ENCODE results near the gene SRR.

Gene SRR

DNA sequence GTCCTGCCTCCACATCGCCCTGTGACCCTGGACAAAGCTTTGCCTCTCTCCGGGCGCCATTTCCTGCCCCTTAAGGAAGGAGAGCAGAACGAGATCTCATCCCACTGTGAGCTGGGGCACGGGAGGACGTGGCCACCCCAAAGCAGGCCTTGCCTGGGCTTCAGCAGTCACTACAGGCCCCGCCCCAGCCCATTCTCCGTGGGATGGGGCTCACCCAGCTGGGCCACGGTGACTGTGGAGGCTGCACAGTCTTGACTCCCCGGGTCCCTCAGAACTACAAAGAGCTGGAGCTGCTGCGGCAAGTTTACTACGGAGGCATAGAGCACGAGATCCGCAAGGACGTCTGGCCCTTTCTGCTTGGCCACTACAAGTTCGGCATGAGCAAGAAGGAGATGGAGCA, 68.9 kb downstream of the SRR start:
- no peak overlapping the region for H2AFZ ChIP-seq (ENCODE audit: low read depth, low read length)
- no peaks in the 10 kb centered on the region for H3K27me3 ChIP-seq (ENCODE audit: insufficient read depth, low read length, poor library complexity)
- H3K9ac ChIP-seq (ENCODE audit: low read depth, low read length): no peak overlapping the region
- no peaks in the 10 kb centered on the region for H3K4me1 ChIP-seq (ENCODE audit: insufficient read depth, low read length)
- no peak overlapping the region for H3K4me3 ChIP-seq (ENCODE audit: low read depth in 1 of 2, low read length in 2 of 2)
- H3K9me3 ChIP-seq (ENCODE audit: insufficient read depth, low read length, severe bottlenecking): no peaks in the 10 kb centered on the region
- DNase-seq: no peak
- no peak for TF ChIP-seq EZH2 (IDR thresholded peaks at IDR 0.05; ENCODE audit: borderline replicate concordance, low read depth, low read length, severe bottlenecking)
- TF ChIP-seq, protein P1, sequence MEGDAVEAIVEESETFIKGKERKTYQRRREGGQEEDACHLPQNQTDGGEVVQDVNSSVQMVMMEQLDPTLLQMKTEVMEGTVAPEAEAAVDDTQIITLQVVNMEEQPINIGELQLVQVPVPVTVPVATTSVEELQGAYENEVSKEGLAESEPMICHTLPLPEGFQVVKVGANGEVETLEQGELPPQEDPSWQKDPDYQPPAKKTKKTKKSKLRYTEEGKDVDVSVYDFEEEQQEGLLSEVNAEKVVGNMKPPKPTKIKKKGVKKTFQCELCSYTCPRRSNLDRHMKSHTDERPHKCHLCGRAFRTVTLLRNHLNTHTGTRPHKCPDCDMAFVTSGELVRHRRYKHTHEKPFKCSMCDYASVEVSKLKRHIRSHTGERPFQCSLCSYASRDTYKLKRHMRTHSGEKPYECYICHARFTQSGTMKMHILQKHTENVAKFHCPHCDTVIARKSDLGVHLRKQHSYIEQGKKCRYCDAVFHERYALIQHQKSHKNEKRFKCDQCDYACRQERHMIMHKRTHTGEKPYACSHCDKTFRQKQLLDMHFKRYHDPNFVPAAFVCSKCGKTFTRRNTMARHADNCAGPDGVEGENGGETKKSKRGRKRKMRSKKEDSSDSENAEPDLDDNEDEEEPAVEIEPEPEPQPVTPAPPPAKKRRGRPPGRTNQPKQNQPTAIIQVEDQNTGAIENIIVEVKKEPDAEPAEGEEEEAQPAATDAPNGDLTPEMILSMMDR (IDR thresholded peaks at IDR 0.05; ENCODE audit: borderline replicate concordance, extremely low read depth, low read length, poor library complexity, severe bottlenecking): no peak
- H3K79me2 ChIP-seq (ENCODE audit: insufficient read depth, low read length): no peaks in the 10 kb centered on the region
- H3K36me3 ChIP-seq (ENCODE audit: insufficient read depth, low read length): peaks cover 59% of the 10 kb centered on the region
- H4K20me1 ChIP-seq (ENCODE audit: insufficient read depth, low read length): 0 out of 2 replicates have a peak, but pooled peaks cover 3% of the 10 kb centered on the region
- no peak overlapping the region for H3K27ac ChIP-seq (ENCODE audit: low read length)
- no peak overlapping the region for H3K4me2 ChIP-seq (ENCODE audit: insufficient read depth, low read length)
- ATAC-seq (ENCODE audit: insufficient read depth, low read depth): no peak

DNA sequence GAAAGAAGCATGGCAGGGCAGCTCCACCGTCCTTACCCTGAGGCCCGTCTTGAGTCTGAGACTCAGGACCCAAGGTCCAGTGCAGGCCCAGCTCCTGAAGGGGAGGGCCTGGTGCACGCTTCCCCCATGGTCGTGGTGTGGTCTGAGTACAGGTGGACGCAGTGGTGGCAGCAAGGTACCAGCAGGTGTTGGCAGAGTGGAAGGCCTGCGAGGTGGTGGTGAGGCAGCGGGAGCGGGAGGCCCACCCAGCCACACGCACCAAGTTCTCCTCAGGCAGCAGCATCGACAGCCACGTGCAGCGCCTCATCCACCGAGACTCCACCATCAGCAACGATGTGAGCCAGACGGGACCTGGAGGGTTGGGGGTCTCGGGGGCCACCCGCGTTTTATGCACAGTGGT, 69.4 kb downstream of the SRR start:
- no peak for ATAC-seq (ENCODE audit: insufficient read depth, low read depth)

More for the DNA sequence above, 69.4 kb downstream of the SRR start:
- Histone ChIP-seq H3K27me3 (ENCODE audit: insufficient read depth, low read length, poor library complexity) (no peaks in the 10 kb centered on the region), H3K4me1 (ENCODE audit: insufficient read depth, low read length) (no peaks in the 10 kb centered on the region), H3K27ac (ENCODE audit: low read length) (no peak overlapping the region), H4K20me1 (ENCODE audit: insufficient read depth, low read length) (0 out of 2 replicates have a peak, but pooled peaks cover 3% of the 10 kb centered on the region), H3K9me3 (ENCODE audit: insufficient read depth, low read length, severe bottlenecking) (no peaks in the 10 kb centered on the region), H3K9ac (ENCODE audit: low read depth, low read length) (no peak overlapping the region), H3K79me2 (ENCODE audit: insufficient read depth, low read length) (no peaks in the 10 kb centered on the region), H3K4me2 (ENCODE audit: insufficient read depth, low read length) (no peak overlapping the region), H3K4me3 (ENCODE audit: low read depth in 1 of 2, low read length in 2 of 2) (no peak overlapping the region), H2AFZ (ENCODE audit: low read depth, low read length) (no peak overlapping the region), H3K36me3 (ENCODE audit: insufficient read depth, low read length) (peaks cover 59% of the 10 kb centered on the region)
- no peak for TF ChIP-seq EZH2 (IDR thresholded peaks at IDR 0.05; ENCODE audit: borderline replicate concordance, low read depth, low read length, severe bottlenecking)
- TF ChIP-seq, protein P1 (IDR thresholded peaks at IDR 0.05; ENCODE audit: borderline replicate concordance, extremely low read depth, low read length, poor library complexity, severe bottlenecking): no peak
- DNase-seq: no peak

All from DND-41 (cell line).